Parathyroid adenoma (tissue), 2 donors: Measurements from ENCODE around the gene RPS26.
A peak's percentile ranks its signal among the peaks of the same experiment; 100 is the strongest.

ENCODE experiments used
- H2AFZ ChIP-seq: fragments of 300-600 bp; sonication (generic); one replicate; pipeline ENCODE4 v1.7.0; 2017; ENCODE audit warnings: antibody characterized with exemption, mild to moderate bottlenecking
- H3K27ac ChIP-seq: fragments of 300-600 bp; sonication (generic); one replicate; pipeline ENCODE4 v1.7.0; 2017
- H3K27me3 ChIP-seq: fragments of 300-600 bp; sonication (generic); one replicate; pipeline ENCODE4 v1.7.0; 2017; ENCODE audit warnings: low read length; ENCODE audit not compliant: control insufficient read depth, insufficient read depth
- H3K36me3 ChIP-seq: fragments of 300-600 bp; sonication (generic); one replicate; pipeline ENCODE4 v1.7.0; 2017; ENCODE audit warnings: low read length; ENCODE audit not compliant: control insufficient read depth, insufficient read depth
- H3K4me1 ChIP-seq: fragments of 300-600 bp; sonication (generic); one replicate; pipeline ENCODE4 v1.7.0; 2017; ENCODE audit warnings: control low read depth
- H3K4me2 ChIP-seq: fragments of 300-600 bp; sonication (generic); one replicate; pipeline ENCODE4 v1.7.0; 2017; ENCODE audit warnings: low read length
- H3K4me3 ChIP-seq: fragments of 300-600 bp; sonication (generic); one replicate; pipeline ENCODE4 v1.7.0; 2017; ENCODE audit warnings: low read depth, low read length
- H3K79me2 ChIP-seq: fragments of 300-600 bp; sonication (generic); one replicate; pipeline ENCODE4 v1.7.0; 2017; ENCODE audit warnings: control low read depth
- H3K9ac ChIP-seq: fragments of 300-600 bp; sonication (generic); one replicate; pipeline ENCODE4 v1.7.0; 2017; ENCODE audit warnings: mild to moderate bottlenecking
- H3K9me3 ChIP-seq: fragments of 300-600 bp; sonication (generic); one replicate; pipeline ENCODE4 v1.7.0; 2017; ENCODE audit warnings: low read length; ENCODE audit not compliant: control insufficient read depth
- CTCF ChIP-seq: fragments of 300-600 bp; sonication (generic); IDR thresholded peaks from one replicate; pipeline ENCODE4 v1.7.0; 2017; ENCODE audit warnings: antibody characterized with exemption, mild to moderate bottlenecking
- donor health status: primary hyperparathyroidism.

Gene RPS26

GRCh38 chr12:56004211-56004610, 37.5 kb upstream of the RPS26 start:
- no peak overlapping the region for H3K4me2 ChIP-seq
- H3K4me3 ChIP-seq: no peak overlapping the region
- H3K9me3 ChIP-seq: no peaks in the 10 kb centered on the region
- no peaks in the 10 kb centered on the region for H3K36me3 ChIP-seq
- TF ChIP-seq CTCF: no peak
- H3K27ac ChIP-seq: no peak overlapping the region
- no peak overlapping the region for H3K9ac ChIP-seq
- no peak overlapping the region for H2AFZ ChIP-seq
- no peaks in the 10 kb centered on the region for H3K27me3 ChIP-seq
- peaks cover 10% of the 10 kb centered on the region for H3K4me1 ChIP-seq
- H3K79me2 ChIP-seq: no peaks in the 10 kb centered on the region

GRCh38 chr12:56007564-56008559, 33.9 kb upstream of the RPS26 start:
- H3K9me3 ChIP-seq: no peaks in the 10 kb centered on the region
- H3K27me3 ChIP-seq: no peaks in the 10 kb centered on the region
- peak overlapping the region; percentile 92 for H3K27ac ChIP-seq
- H3K79me2 ChIP-seq: no peaks in the 10 kb centered on the region
- peaks cover 11% of the 10 kb centered on the region for H3K4me1 ChIP-seq
- peak overlapping the region; percentile 98 for H3K4me2 ChIP-seq
- no peak for TF ChIP-seq CTCF
- no peaks in the 10 kb centered on the region for H3K36me3 ChIP-seq
- H3K9ac ChIP-seq: peak overlapping the region; percentile 63
- H2AFZ ChIP-seq: peak overlapping the region; percentile 95
- H3K4me3 ChIP-seq: peak overlapping the region; percentile 55

GRCh38 chr12:56010111-56010570, 31.6 kb upstream of the RPS26 start:
- peak overlapping the region; percentile 17 for H2AFZ ChIP-seq
- H3K27ac ChIP-seq: peak overlapping the region; percentile 54
- peaks cover 18% of the 10 kb centered on the region for H3K4me1 ChIP-seq
- no peak overlapping the region for H3K4me3 ChIP-seq
- peaks cover 3% of the 10 kb centered on the region for H3K79me2 ChIP-seq
- H3K27me3 ChIP-seq: no peaks in the 10 kb centered on the region
- no peak for TF ChIP-seq CTCF
- no peaks in the 10 kb centered on the region for H3K36me3 ChIP-seq
- H3K4me2 ChIP-seq: no peak overlapping the region
- no peaks in the 10 kb centered on the region for H3K9me3 ChIP-seq
- H3K9ac ChIP-seq: no peak overlapping the region

GRCh38 chr12:56011509-56012090, 30.1 kb upstream of the RPS26 start:
- Histone ChIP-seq H3K36me3 (no peaks in the 10 kb centered on the region), H3K9me3 (no peaks in the 10 kb centered on the region), H2AFZ (no peak overlapping the region), H3K79me2 (peaks cover 3% of the 10 kb centered on the region), H3K4me3 (no peak overlapping the region), H3K27me3 (no peaks in the 10 kb centered on the region), H3K4me1 (peaks cover 18% of the 10 kb centered on the region), H3K27ac (no peak overlapping the region), H3K4me2 (no peak overlapping the region), H3K9ac (no peak overlapping the region)
- no peak for TF ChIP-seq CTCF
